Measurements from ENCODE around the gene PCMTD2. TPM values are rescaled to one million over a fixed set of nuclear protein-coding genes. Genes with fewer than 3 reads are reported as not detected.
A peak's percentile ranks its signal among the peaks of the same experiment; 100 is the strongest.

Gene PCMTD2
- total RNA-seq, 1 experiment from 2014 or later: 50.9 TPM

DNA sequence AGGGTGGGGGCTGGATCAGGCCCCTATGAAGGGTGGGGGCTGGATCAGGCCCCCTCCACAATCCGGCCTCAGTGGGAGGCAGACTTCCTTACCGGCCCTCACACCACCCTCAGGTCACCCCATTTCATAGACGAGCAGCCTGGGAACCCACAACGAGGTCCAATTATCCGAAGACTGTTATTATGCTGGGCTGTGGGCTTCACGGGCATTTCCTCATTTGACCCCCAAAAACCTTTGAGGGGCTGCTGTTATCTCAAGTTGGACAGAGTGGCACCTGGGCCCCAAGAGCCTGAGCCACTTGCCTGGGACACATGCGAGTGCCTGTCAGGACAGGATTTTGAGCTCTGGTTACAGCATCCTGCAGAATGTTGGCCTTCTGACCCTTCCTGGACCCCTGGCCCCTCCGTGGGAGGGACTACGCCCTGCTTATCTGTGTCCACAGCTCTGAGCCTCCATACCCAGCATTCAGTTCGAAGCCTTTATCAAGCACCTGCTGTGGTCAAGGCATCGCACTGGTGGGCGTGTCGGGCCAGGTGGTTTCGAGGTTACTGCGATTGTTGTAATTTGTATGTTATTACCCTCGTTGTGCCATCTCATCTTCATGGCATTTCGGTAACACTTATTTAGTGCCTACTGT, 34.5 kb upstream of the PCMTD2 start:
- H3K9me3 Mint-ChIP-seq: no peaks in the 10 kb centered on the region
- TF ChIP-seq GABPB1 (CRISPR knock-in tag; IDR thresholded peaks at IDR 0.05) (peak; percentile 42; the same call in 1 of the 2 replicates), E2F1 (CRISPR knock-in tag; IDR thresholded peaks at IDR 0.05) (no peak)
- no peak overlapping the region for H3K27ac Mint-ChIP-seq
- no peak overlapping the region for H3K4me3 Mint-ChIP-seq
- POLR2A ChIA-PET: no interaction called here
- H3K4me1 Mint-ChIP-seq: peaks cover 20% of the 10 kb centered on the region
- no peak for ATAC-seq
- no peaks in the 10 kb centered on the region for H3K27me3 Mint-ChIP-seq (ENCODE audit: low read depth)
- CTCF ChIA-PET: interaction anchor here (1.3 kb wide), 1 partner anchor 35 kb away, joined by 3 read pairs; the partner anchor contains the start of gene PCMTD2
- DNase-seq (ENCODE audit: low spot score): no peak
- no peaks in the 10 kb centered on the region for H3K36me3 Mint-ChIP-seq

- ATAC-seq (no peak), DNase-seq (ENCODE audit: low spot score) (no peak)
- CTCF ChIA-PET: interaction anchor here (0.6 to 3.6 kb wide), 9 partner anchors 11 to 179 kb away, joined by 3 to 29 read pairs (median 13); no protein-coding TSS in a partner anchor
- Mint-ChIP-seq H3K4me1 (peaks cover 20% of the 10 kb centered on the region), H3K4me3 (no peak overlapping the region), H3K36me3 (no peaks in the 10 kb centered on the region), H3K27me3 (ENCODE audit: low read depth) (no peaks in the 10 kb centered on the region), H3K27ac (no peak overlapping the region), H3K9me3 (no peaks in the 10 kb centered on the region)
- POLR2A ChIA-PET: no interaction called here
- TF ChIP-seq ZNF263 (CRISPR knock-in tag; IDR thresholded peaks at IDR 0.05; ENCODE audit: low read depth) (no peak), MAX (CRISPR knock-in tag; IDR thresholded peaks at IDR 0.05) (no peak), PRRX2 (CRISPR knock-in tag; IDR thresholded peaks at IDR 0.05) (no peak), MYBL2 (CRISPR knock-in tag; IDR thresholded peaks at IDR 0.05) (no peak), ATF1 (CRISPR knock-in tag; IDR thresholded peaks at IDR 0.05) (no peak), ATF3 (CRISPR knock-in tag; conservative IDR thresholded peaks at IDR 0.05) (no peak), ZNF671 (CRISPR knock-in tag; IDR thresholded peaks at IDR 0.05) (no peak), GRHL2 (CRISPR knock-in tag; IDR thresholded peaks at IDR 0.05; ENCODE audit: insufficient replicate concordance, severe bottlenecking) (no peak)
- TF ChIP-seq, protein P1, sequence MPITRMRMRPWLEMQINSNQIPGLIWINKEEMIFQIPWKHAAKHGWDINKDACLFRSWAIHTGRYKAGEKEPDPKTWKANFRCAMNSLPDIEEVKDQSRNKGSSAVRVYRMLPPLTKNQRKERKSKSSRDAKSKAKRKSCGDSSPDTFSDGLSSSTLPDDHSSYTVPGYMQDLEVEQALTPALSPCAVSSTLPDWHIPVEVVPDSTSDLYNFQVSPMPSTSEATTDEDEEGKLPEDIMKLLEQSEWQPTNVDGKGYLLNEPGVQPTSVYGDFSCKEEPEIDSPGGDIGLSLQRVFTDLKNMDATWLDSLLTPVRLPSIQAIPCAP (CRISPR knock-in tag; IDR thresholded peaks at IDR 0.05): no peak
- TF ChIP-seq, protein P2, sequence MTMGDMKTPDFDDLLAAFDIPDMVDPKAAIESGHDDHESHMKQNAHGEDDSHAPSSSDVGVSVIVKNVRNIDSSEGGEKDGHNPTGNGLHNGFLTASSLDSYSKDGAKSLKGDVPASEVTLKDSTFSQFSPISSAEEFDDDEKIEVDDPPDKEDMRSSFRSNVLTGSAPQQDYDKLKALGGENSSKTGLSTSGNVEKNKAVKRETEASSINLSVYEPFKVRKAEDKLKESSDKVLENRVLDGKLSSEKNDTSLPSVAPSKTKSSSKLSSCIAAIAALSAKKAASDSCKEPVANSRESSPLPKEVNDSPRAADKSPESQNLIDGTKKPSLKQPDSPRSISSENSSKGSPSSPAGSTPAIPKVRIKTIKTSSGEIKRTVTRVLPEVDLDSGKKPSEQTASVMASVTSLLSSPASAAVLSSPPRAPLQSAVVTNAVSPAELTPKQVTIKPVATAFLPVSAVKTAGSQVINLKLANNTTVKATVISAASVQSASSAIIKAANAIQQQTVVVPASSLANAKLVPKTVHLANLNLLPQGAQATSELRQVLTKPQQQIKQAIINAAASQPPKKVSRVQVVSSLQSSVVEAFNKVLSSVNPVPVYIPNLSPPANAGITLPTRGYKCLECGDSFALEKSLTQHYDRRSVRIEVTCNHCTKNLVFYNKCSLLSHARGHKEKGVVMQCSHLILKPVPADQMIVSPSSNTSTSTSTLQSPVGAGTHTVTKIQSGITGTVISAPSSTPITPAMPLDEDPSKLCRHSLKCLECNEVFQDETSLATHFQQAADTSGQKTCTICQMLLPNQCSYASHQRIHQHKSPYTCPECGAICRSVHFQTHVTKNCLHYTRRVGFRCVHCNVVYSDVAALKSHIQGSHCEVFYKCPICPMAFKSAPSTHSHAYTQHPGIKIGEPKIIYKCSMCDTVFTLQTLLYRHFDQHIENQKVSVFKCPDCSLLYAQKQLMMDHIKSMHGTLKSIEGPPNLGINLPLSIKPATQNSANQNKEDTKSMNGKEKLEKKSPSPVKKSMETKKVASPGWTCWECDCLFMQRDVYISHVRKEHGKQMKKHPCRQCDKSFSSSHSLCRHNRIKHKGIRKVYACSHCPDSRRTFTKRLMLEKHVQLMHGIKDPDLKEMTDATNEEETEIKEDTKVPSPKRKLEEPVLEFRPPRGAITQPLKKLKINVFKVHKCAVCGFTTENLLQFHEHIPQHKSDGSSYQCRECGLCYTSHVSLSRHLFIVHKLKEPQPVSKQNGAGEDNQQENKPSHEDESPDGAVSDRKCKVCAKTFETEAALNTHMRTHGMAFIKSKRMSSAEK (CRISPR knock-in tag; IDR thresholded peaks at IDR 0.05; ENCODE audit: borderline replicate concordance): no peak
- TF ChIP-seq, protein P3, sequence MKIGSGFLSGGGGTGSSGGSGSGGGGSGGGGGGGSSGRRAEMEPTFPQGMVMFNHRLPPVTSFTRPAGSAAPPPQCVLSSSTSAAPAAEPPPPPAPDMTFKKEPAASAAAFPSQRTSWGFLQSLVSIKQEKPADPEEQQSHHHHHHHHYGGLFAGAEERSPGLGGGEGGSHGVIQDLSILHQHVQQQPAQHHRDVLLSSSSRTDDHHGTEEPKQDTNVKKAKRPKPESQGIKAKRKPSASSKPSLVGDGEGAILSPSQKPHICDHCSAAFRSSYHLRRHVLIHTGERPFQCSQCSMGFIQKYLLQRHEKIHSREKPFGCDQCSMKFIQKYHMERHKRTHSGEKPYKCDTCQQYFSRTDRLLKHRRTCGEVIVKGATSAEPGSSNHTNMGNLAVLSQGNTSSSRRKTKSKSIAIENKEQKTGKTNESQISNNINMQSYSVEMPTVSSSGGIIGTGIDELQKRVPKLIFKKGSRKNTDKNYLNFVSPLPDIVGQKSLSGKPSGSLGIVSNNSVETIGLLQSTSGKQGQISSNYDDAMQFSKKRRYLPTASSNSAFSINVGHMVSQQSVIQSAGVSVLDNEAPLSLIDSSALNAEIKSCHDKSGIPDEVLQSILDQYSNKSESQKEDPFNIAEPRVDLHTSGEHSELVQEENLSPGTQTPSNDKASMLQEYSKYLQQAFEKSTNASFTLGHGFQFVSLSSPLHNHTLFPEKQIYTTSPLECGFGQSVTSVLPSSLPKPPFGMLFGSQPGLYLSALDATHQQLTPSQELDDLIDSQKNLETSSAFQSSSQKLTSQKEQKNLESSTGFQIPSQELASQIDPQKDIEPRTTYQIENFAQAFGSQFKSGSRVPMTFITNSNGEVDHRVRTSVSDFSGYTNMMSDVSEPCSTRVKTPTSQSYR (CRISPR knock-in tag; IDR thresholded peaks at IDR 0.05): no peak
Measured at GRCh38 chr20:64222291-64222735, 33.2 kb upstream of the PCMTD2 start.

Measured in WTC11 (cell line).